GM18526 (cell line): Measurements from ENCODE around the gene PI4KB.

ENCODE experiments used
- POLR2A ChIP-seq: IDR thresholded peaks from 3 replicates; pipeline ENCODE4 v1.6.1; 2011; ENCODE audit not compliant: insufficient read length; ENCODE audit errors: extremely low read depth

The PI4KB gene

GRCh38 chr1:151327223-151327902 lies at the start of gene PI4KB:
Gene PI4KB (minus strand): TSS chr1:151327416. CDS start chr1:151316481, 10,935 bp downstream.
- peak; percentile 57 for TF ChIP-seq POLR2A

- TF ChIP-seq POLR2A, result no peak
These were observed 46.0 kb upstream of the PI4KB start for GRCh38 chr1:151373196-151373595.

GRCh38 chr1:151372058-151372934 lies 45.1 kb upstream of the PI4KB start, which contains the start of gene SELENBP1:
Gene SELENBP1 (minus strand): TSS chr1:151372705. CDS start chr1:151372641, 64 bp downstream.
- TF ChIP-seq POLR2A, result no peak

- no peak for TF ChIP-seq POLR2A
These were observed 44.3 kb upstream of the PI4KB start for GRCh38 chr1:151371370-151372057.

- TF ChIP-seq POLR2A, result no peak
These were observed 43.1 kb upstream of the PI4KB start for GRCh38 chr1:151370211-151370911.

- no peak for TF ChIP-seq POLR2A
These were observed 42.4 kb upstream of the PI4KB start for GRCh38 chr1:151369621-151370048.

GRCh38 chr1:151369302-151369610 lies 42.0 kb upstream of the PI4KB start:
- TF ChIP-seq POLR2A, result no peak

GRCh38 chr1:151368393-151369301 lies 41.4 kb upstream of the PI4KB start:
- TF ChIP-seq POLR2A, result no peak

- no peak for TF ChIP-seq POLR2A
These were observed 40.6 kb upstream of the PI4KB start for GRCh38 chr1:151367658-151368392.

- no peak for TF ChIP-seq POLR2A
These were observed 37.8 kb upstream of the PI4KB start for GRCh38 chr1:151364996-151365395.

- no peak for TF ChIP-seq POLR2A
These were observed 35.3 kb upstream of the PI4KB start for GRCh38 chr1:151362308-151363155.

GRCh38 chr1:151361883-151362282 lies 34.7 kb upstream of the PI4KB start:
- no peak for TF ChIP-seq POLR2A

GRCh38 chr1:151356696-151357095 lies 29.5 kb upstream of the PI4KB start:
- TF ChIP-seq POLR2A, result no peak
